ENCODE data around the gene PON3. TPM values are rescaled to one million over a fixed set of nuclear protein-coding genes. Genes with fewer than 3 reads are reported as not detected.

Gene PON3
- total RNA-seq: under 1 TPM in 1 of 2 donors, not detected in 1; 0.69 TPM

GRCh38 chr7:95396136-95397032 lies at the start of gene PON3:
Gene PON3 (minus strand): TSS chr7:95396375. CDS start chr7:95396350, 25 bp downstream.

GRCh38 chr7:95434557-95435421 lies 38.6 kb upstream of the PON3 start, which contains the start of gene PON2:
Gene PON2 (minus strand): TSS chr7:95435028. CDS start chr7:95434951, 77 bp downstream.

GRCh38 chr7:95324431-95324830 lies 71.7 kb downstream of the PON3 start, which contains the start of gene PON1:
Gene PON1 (minus strand): TSS chr7:95324532. CDS start chr7:95324475, 57 bp downstream.

Small RNA genes lying within 50 kb of the gene (small RNA-seq; reads per million reads assigned to genes)
- 0 reads per million in 2 donors for gene AC004022.2

Other genes starting within 250 kb of the PON3 start
- under 1 TPM in 1 of 2 donors, not detected in 1; under 0.01 TPM for gene PON1, start 71.8 kb downstream of the PON3 start, total RNA-seq
- gene PON2, start 38.7 kb upstream of the PON3 start, total RNA-seq: 10 to 100 TPM; 76.9 to 87.4 TPM
- gene ASB4, start 89.6 kb upstream of the PON3 start, total RNA-seq: under 1 TPM; under 0.01 TPM
- gene PDK4, start 200.1 kb upstream of the PON3 start, total RNA-seq: 10 to 100 TPM in 1 of 2 donors, 1 to 10 TPM in 1; 1.7 to 15.0 TPM

Data from melanocyte of skin (primary cell).